NCI-H187 (cell line): ENCODE measurements around the gene BRMS1.

ENCODE experiments used
- DNase-seq, 2 experiments: peaks; one replicate each; lab custom pipeline; 2025; lab: John Stamatoyannopoulos, UW

The BRMS1 gene

GRCh38 chr11:66309475-66309874, 35.4 kb downstream of the BRMS1 start:
- DNase-seq: no peak

- no peak for DNase-seq
These were observed 42.2 kb downstream of the BRMS1 start for GRCh38 chr11:66302656-66303055.

- no peak for DNase-seq
These were observed 45.7 kb downstream of the BRMS1 start for GRCh38 chr11:66299186-66299585.

GRCh38 chr11:66297610-66298009, 47.3 kb downstream of the BRMS1 start:
- no peak for DNase-seq

GRCh38 chr11:66294626-66295620, 50.0 kb downstream of the BRMS1 start:
- DNase-seq: no peak

- DNase-seq: no peak
These were observed 50.9 kb downstream of the BRMS1 start for GRCh38 chr11:66293777-66294625.

- DNase-seq: no peak
These were observed 51.6 kb downstream of the BRMS1 start for GRCh38 chr11:66293352-66293751.

GRCh38 chr11:66292543-66293332, 52.2 kb downstream of the BRMS1 start:
- no peak for DNase-seq

- no peak for DNase-seq
These were observed 53.0 kb downstream of the BRMS1 start, which contains the start of gene TMEM151A for GRCh38 chr11:66291706-66292542. Gene TMEM151A (plus strand): TSS chr11:66291894. CDS start chr11:66292014, 120 bp downstream.

- DNase-seq: no peak
These were observed 53.6 kb downstream of the BRMS1 start for GRCh38 chr11:66291303-66291705.

GRCh38 chr11:66290330-66290621, 54.6 kb downstream of the BRMS1 start:
- no peak for DNase-seq

- DNase-seq: no peak
These were observed 55.2 kb downstream of the BRMS1 start for GRCh38 chr11:66289548-66290329.

GRCh38 chr11:66288671-66289547, 56.0 kb downstream of the BRMS1 start, which contains the start of gene YIF1A:
Gene YIF1A (minus strand): TSS chr11:66289143. CDS start chr11:66288985, 158 bp downstream.
- peak; percentile 91 to 97 for DNase-seq

- DNase-seq: no peak
These were observed 56.8 kb downstream of the BRMS1 start for GRCh38 chr11:66287889-66288670.
